Ramos (cell line): ENCODE data around the gene IRF6.

Experiments used
- in situ Hi-C: fragments of 300-500 bp; cut with MboI; formaldehyde crosslinking; loops from one replicate; pipeline ENCODE4 v1.14.3; 2022; ENCODE audit warnings: low sequenced_read_pairs; ENCODE audit not compliant: unreplicated experiment

Gene IRF6

GRCh38 chr1:209768354-209768774 lies 37.6 kb downstream of the IRF6 start:
- in situ Hi-C loops = no loop called here

- in situ Hi-C loops = no loop called here
Measured at GRCh38 chr1:209767706-209768105, 38.2 kb downstream of the IRF6 start.

- in situ Hi-C loops = no loop called here
Measured at GRCh38 chr1:209767096-209767495, 38.8 kb downstream of the IRF6 start.

GRCh38 chr1:209766051-209766450 lies 39.9 kb downstream of the IRF6 start:
- in situ Hi-C loops = no loop called here

GRCh38 chr1:209761011-209761635 lies 44.8 kb downstream of the IRF6 start:
- in situ Hi-C loops = no loop called here

GRCh38 chr1:209759829-209760359 lies 46.0 kb downstream of the IRF6 start:
- in situ Hi-C loops = no loop called here

- in situ Hi-C loops = no loop called here
Measured at GRCh38 chr1:209758400-209758799, 47.5 kb downstream of the IRF6 start.

- in situ Hi-C loops = no loop called here
Measured at GRCh38 chr1:209756615-209757445, 49.1 kb downstream of the IRF6 start.

GRCh38 chr1:209755926-209756614 lies 49.9 kb downstream of the IRF6 start, which contains the start of gene TRAF3IP3:
TRAF3IP3 (plus strand) TSS chr1:209756053; CDS start chr1:209760040, 3,987 bp downstream.
- in situ Hi-C loops = no loop called here

GRCh38 chr1:209755256-209755655 lies 50.7 kb downstream of the IRF6 start:
- in situ Hi-C loops = no loop called here

- in situ Hi-C loops = no loop called here
Measured at GRCh38 chr1:209752890-209753289, 53.1 kb downstream of the IRF6 start.

GRCh38 chr1:209751627-209752231 lies 54.2 kb downstream of the IRF6 start:
- in situ Hi-C loops = no loop called here

- in situ Hi-C loops = no loop called here
Measured at GRCh38 chr1:209749670-209750323, 56.1 kb downstream of the IRF6 start.

- in situ Hi-C loops = no loop called here
Measured at GRCh38 chr1:209749205-209749604, 56.7 kb downstream of the IRF6 start.

- in situ Hi-C loops = no loop called here
Measured at GRCh38 chr1:209748620-209749019, 57.3 kb downstream of the IRF6 start.

- in situ Hi-C loops = no loop called here
Measured at GRCh38 chr1:209747580-209748262, 58.2 kb downstream of the IRF6 start.

GRCh38 chr1:209746451-209747165 lies 59.3 kb downstream of the IRF6 start:
- in situ Hi-C loops = no loop called here

- in situ Hi-C loops = no loop called here
Measured at GRCh38 chr1:209743145-209743482, 62.8 kb downstream of the IRF6 start.
